Hematopoietic multipotent progenitor cell treated with erythropoietin and hydrocortisone succinate and interleukin-3 and kit ligand, for 6 days (in vitro differentiated cells): ENCODE results near the gene JDP2.
"Not testable (repeated sequence)": the region's sequence is repeated elsewhere in the genome, so short reads cannot be mapped to it uniquely, and the experiment has no call there.

Experiments
- DNase-seq: peaks from one replicate; pipeline ENCODE4 v3.0.0-alpha.2; 2015

The JDP2 gene

GRCh38 chr14:75457648-75458165 lies 29.9 kb downstream of the JDP2 start:
- DNase-seq: no peak

- DNase-seq: no peak
Measured at GRCh38 chr14:75458305-75458704, 30.5 kb downstream of the JDP2 start.

- peak; percentile 81 for DNase-seq
Measured at GRCh38 chr14:75459099-75459741, 31.4 kb downstream of the JDP2 start.

- no peak for DNase-seq
Measured at GRCh38 chr14:75459791-75460190, 32.0 kb downstream of the JDP2 start.

- no peak for DNase-seq
Measured at GRCh38 chr14:75460394-75460793, 32.6 kb downstream of the JDP2 start.

- no peak for DNase-seq
Measured at GRCh38 chr14:75461303-75461702, 33.5 kb downstream of the JDP2 start.

- DNase-seq: no peak
Measured at GRCh38 chr14:75461755-75462349, 34.0 kb downstream of the JDP2 start.

GRCh38 chr14:75464626-75465025 lies 36.8 kb downstream of the JDP2 start:
- DNase-seq: no peak

GRCh38 chr14:75467763-75468162 lies 39.9 kb downstream of the JDP2 start:
- DNase-seq: no peak

GRCh38 chr14:75469164-75469563 lies 41.3 kb downstream of the JDP2 start:
- DNase-seq: no peak

- no peak for DNase-seq
Measured at GRCh38 chr14:75469606-75470237, 41.9 kb downstream of the JDP2 start.

- no peak for DNase-seq
Measured at GRCh38 chr14:75470238-75470797, 42.5 kb downstream of the JDP2 start.

- DNase-seq: no peak
Measured at GRCh38 chr14:75471059-75471458, 43.2 kb downstream of the JDP2 start.

GRCh38 chr14:75474127-75474526 lies 46.3 kb downstream of the JDP2 start:
- DNase-seq: not testable (repeated sequence)

- no peak for DNase-seq
Measured at GRCh38 chr14:75476274-75476995, 48.6 kb downstream of the JDP2 start.

GRCh38 chr14:75477881-75478280 lies 50.1 kb downstream of the JDP2 start:
- DNase-seq: no peak

- no peak for DNase-seq
Measured at GRCh38 chr14:75479770-75480600, 52.2 kb downstream of the JDP2 start.

- DNase-seq: no peak
Measured at GRCh38 chr14:75482366-75482765, 54.5 kb downstream of the JDP2 start.

GRCh38 chr14:75484711-75485429 lies 57.0 kb downstream of the JDP2 start:
- DNase-seq: no peak

- peak; percentile 84 for DNase-seq
Measured at GRCh38 chr14:75486318-75486717, 58.5 kb downstream of the JDP2 start.

GRCh38 chr14:75487155-75487671 lies 59.4 kb downstream of the JDP2 start:
- DNase-seq: no peak
